GM18511 (cell line): ENCODE results near the gene MXRA8.
A peak's percentile ranks its signal among the peaks of the same experiment; 100 is the strongest.

Experiments used
- ATAC-seq: cut with Tn5 transposase; IDR thresholded peaks from one replicate; pipeline ENCODE4 v1.9.1; 2021; ENCODE audit warnings: mild to moderate bottlenecking, moderate library complexity; ENCODE audit not compliant: unreplicated experiment

The MXRA8 gene

DNA sequence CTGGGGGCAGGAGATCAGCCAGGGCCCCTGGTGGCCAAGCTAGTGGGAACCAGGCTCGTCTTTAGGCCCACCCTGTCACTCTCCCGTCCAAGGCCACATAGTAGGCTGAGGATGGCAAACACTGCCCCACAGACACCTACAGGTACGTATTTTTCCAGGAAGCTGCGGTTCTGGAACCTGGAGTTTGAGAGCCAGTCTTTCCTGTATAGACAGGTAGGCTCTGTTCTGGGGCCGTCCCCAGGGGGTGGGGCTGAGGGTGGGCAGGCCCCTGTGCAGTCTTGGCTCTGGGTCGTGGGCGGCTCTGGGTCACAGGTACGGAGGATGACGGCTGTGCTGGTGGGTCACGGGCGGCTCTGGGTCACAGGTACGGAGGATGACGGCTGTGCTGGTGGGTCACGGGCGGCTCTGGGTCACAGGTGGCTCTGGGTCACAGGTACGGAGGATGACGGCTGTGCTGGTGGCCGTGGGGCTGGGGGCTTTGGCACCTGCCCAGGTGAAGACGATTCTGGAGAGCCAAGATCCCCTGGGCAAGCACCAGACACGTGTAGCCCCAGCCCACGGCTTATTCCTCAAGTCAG, 47.8 kb downstream of the MXRA8 start:
- no peak for ATAC-seq

DNA sequence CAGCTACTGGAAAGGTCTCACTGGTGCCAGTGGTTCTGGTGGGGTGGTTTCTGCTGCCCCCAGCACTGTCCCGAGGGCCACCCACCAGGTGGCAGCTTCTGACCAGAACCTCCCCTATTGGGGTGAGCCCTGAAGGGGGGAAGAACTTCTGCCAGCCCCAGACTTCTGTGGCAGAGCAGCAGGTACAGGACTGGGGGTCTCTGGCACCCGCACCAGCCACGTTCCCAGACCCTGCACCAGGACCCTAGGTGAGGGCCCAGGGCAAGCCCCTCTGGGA, 48.3 kb downstream of the MXRA8 start:
- ATAC-seq: no peak

DNA sequence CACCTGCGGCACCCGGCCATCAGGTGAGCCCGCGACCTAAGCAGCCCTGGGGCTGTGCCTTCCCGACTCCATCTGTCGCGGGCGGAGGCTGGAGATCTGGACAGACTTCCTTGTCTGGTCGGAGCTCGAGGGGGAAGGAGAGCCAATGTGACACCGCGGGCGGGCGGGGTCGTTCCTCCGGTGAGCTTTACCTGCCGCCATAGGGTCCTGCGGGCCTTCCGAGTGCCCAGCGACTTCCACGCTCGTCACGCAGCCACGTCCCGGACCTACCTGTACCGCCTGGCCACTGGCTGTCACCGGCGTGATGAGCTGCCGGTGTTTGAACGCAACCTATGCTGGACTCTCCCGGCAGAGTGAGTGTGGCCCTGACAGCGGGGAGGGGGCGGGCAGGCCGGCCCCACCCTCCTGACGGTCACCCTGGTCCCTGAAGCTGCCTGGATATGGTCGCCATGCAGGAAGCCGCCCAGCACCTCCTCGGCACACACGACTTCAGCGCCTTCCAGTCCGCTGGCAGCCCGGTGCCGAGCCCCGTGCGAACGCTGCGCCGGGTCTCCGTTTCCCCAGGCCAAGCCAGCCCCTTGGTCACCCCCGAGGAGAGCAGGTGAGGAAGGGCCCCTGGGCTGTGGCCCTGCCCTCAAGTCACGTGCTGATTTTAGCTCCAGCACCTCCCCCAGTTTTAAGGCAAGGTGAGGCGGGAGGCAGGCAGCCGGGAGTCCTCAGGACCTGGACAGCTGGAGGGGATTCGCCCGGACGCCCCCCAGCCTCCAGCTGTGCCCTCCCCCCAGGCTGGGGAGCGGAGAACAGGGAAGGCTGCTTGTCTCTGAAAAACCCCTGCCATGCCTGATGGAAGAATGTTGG, 48.9 kb downstream of the MXRA8 start:
- no peak for ATAC-seq

DNA sequence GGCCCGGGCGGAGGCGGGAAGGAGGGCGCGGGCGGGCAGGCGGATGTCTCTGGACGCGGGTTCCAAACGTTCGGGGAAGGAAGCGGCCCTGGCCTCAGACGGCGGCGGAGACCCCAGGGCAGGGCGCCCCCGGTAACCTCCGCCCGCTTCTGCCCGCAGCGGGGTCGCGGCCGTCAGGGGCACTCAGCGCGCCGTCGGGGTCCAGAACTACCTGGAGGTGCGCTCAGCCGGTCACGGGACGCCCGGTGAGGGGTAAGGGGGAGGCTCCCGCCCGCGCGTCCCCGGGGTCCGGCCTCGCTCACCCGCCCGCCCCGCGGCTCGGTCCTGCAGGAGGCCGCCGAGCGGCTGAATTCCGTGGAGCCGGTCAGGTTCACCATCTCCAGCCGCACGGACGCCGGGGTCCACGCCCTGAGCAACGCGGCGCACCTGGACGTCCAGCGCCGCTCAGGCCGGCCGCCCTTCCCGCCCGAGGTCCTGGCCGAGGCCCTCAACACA, 49.6 kb downstream of the MXRA8 start:
- ATAC-seq: peak; percentile 1

DNA sequence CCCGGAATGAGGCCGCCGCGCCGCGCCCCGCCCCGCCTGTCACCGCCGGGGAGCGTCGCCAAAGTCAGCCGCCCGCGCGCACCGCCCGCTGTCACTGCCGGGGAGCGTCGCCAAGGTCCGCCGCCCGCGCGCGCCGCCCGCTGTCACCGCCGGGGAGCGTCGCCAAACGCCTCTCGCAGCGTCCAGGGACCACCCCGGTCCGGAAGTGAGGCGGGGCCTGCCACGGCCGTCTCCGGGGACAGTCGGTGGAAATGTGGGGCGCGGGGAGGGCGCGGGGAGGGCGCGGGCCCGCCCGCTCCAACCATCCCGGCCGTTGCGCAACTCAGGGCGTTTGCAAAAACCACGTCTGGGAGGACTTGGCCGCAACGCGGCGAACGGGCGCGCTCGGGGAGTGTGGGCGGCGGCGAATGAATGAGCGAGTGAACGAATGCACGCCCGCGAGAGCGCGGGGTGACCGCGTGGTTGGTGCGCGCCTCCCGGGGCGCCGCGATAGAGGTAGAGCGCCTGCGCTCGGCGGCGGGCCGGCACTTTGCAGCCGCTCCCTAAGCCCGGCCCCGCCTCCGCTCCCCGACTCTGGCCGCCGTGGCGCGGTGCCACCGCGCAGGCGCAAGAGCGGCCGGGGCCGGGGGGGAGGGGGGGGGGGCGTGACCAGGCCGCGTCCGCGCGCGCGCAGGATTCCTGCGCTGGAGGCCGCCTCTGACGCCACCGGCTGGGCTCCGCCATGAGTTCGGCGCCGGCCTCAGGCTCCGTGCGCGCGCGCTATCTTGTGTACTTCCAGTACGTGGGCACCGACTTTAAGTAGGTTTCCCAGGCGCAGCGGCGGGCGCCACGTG, 50.2 kb downstream of the MXRA8 start, which contains the start of the genes ACAP3 and PUSL1:
ACAP3 (minus strand) TSS at position 8 of the 833 bp plus-strand sequence. CDS start 115 bp downstream, outside the sequence.
PUSL1 (plus strand) TSS at position 675 of the 833 bp plus-strand sequence; CDS start at position 722, 47 bp downstream.
- peak; percentile 65 for ATAC-seq

DNA sequence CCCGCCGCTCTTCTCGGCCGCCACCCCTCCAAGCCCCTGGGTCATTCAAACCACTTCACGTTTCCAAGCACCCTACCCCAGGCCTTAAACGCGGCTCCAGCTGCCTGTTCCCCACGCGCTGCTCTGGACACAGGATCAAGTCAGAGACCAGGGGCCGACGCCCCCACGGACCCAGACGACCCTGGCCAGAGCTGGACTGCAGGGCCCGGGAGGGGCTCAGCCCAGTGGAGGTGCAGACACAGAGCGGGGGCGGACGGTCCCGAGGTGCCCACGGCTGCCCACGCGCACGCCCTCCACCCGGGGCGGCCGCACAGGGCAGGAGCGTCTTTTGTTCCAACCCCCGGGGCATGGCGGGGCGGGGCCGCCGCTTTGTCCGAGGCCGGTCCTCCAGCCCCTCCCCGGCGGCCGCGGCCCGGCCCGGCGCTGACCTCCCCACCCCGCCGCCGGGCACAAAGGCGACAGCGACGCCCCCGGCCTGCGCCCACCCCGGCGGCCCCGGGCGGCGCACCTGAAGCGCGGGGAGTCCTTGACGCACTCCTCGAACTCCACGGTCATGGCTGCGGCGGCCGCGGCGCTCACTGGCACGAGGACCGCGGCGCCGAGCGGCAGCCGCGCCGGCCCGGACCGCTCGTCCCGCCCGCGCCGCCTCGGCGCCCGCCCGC, 51.0 kb downstream of the MXRA8 start:
- ATAC-seq: peak; percentile 7

DNA sequence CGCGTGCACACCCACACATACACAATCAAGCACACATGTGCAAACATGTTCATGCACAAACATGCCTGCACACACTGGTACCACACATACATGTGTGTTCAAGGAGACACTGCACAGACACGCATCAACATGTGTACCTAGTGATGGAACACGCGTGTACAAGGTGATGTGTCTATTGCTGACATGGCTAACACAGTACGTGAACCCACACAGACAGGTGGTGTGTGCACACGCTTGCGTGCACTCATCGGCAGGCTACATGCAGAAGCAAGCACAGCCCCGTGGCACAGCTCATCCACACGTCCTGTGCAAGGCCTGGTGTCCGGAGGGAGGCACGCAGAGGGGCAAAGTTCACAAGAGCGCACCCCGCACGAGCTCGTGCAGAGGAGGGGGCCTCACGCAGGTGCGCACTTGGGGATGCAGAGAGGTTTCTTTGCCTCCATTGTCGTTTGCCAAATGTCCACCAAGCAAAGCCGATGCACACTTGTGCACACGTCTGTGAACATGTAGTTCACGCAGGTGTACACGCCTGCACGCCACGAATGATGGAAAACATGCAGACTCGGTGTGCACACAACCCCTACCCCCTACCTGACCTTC, 51.6 kb downstream of the MXRA8 start:
- no peak for ATAC-seq

DNA sequence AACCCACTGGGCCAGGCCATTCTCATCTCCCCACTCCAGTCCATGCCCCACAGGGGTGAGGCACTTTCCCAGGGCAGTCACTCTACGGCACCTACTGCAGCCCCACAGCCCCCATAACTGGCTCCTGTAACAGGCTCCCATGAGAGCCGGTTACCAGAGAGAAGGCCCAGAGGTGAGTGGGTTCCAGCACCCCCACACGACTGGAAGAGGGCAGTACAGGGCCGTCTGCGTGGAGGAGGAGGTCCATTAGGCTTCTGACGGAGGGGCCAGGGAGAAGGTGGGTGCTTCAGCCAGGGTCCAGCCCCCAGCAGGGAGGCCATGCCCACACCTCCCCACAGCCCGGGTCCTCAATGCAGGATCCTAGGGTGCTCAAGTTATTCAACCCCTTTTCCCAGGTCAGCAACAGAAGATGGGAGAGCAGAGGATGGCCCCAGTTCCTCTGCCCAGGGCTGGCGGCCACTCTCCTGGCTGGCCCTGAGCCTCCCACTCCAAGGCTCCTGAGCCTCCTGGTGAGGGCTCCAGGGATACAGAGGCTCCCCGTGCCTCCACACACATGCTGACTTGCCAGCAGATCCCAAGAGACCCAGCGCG, 52.2 kb downstream of the MXRA8 start:
- no peak for ATAC-seq

DNA sequence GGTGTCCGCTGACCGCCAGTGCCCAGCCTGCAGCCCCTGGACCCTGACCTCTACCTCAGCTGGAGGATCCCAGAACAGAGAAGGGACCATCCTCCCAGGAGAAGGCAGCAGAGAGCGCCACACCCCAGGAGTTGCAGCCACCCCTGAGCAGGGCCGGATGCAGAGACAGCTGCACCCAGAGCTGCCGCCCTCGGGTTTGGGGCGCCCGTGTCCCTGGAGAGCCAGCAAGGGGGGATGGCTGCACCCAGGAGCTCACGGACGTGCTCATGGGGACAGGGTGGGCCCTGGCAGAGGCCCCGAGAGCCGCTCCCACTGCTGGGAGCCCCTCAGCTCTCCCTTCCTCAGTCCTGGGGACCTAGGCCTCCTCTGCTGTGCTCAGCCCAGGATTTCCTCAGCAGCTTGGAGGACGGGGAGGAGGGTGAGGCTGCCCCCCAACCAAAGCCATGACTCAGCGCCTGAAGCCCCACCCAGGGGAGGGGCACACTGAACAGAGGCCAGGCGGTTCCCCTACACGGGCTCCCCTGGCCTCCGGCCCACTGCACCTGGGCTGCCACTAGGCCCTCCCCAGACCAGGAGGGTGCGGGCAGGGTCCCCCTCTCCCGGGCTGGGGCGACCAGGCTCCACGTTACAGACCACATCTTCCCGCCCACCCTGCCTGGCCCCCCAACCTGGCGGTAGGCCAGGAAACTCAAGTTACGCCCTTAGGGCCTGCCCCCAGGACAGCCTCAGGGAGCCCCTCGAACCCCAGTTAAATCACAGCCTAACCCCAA, 52.9 kb downstream of the MXRA8 start:
- ATAC-seq: peak; percentile 38

DNA sequence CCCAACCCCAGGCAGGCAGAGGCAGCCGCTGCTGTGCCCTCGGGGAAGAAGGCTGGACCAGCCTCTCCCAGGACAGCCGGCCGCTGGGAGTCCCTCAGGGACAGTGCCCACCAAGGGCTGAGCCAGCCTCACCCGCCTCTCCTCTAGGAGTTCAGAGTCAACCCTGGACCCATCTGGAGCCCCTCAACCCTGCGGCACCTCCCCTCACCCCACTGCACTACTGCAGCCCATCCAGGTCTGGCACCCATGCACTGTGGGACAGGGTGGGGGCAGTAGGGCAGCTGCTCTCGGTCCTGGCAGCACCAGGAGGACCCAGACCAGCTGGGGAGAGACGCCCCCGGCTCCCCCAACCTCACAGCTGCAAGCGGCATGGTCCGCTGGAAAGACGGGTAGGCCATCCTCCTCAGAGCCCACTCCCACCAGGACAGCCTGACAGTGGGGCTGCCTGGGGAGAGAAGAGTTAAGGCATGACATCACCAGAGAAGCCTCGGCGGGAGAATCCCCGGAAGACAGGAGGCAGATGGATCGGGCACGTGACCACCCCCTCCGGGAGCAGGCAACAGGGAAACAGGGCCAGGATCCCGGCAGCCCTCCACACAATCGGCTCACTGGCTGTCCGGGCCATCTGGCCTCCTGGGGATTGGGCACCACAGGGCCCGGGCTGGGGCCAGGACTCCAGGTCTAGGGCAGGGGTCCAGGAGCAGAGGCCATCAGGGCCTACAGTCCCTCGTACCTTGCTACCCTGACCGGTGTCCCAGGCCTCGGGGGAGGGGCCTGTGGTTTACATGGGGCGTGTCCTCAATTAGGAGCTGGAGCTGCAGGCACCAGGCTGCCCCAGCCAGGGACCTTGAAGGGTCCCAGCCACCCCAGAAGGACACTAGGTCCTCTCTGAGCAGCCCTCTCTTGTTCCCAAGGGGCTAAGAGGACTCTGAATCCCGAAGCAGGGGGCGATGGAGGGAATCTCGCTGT, 53.7 kb downstream of the MXRA8 start:
- no peak for ATAC-seq

DNA sequence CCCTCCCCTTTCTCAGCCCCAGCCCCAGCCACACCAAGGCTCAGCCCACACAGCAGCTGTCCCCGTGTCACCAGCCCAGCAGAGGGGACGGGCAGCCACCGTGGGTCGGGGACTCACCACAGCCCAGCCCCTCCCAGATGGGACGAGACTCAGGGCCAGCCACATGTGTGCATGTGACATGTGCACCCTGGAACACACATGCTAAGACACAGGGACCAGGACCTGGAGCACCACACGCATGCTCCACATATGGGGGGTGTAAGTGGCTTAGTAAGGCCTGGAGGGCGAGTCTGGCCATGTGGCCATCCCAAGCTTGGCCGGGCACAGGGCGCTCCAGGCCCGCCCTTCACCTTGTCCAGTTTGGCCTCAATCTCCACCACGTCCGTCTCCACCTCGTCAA, 54.6 kb downstream of the MXRA8 start:
- no peak for ATAC-seq

DNA sequence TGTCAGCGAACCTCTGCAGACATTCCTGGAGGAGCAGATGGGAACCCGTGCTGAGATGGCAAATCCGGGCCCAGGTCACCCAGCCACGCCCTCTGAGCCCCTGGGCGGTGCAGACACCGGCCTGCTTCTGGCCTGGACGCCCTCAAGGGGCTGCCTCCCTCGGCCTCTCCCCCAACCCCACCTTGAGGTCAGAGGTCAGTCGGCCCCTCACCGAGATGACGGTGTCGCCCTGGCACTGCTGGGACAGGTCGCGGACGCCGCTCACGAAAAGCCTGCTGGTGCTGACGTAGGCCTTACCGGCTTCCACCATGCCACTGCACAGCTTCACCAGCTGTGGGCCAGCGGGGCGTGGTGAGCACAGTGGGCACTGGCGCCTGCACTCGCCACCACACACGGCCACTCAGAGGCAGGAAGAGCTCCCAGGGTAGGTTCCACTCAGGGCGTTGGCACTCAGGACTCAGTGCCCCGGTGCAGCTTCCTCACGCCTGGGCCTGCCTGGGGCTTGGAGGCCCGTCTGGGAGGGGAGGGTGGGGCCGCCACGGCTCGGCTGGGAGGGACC, 55.3 kb downstream of the MXRA8 start:
- no peak for ATAC-seq
